Heart left ventricle (tissue), 13 donors: ENCODE measurements around the gene ARL2BP.

Experiments
- CTCF ChIP-seq, 12 donors: fragments of 200-600 bp; sonication (generic) in 4 of 12; IDR thresholded peaks; one replicate each; pipeline versions ENCODE4 v1.5.0 to v1.8.0; 2018 to 2022; ENCODE audit warnings: antibody characterized with exemption in 12 of 12, mild to moderate bottlenecking in 5 of 12
- POLR2A ChIP-seq, 2 donors: fragments of 450-650 bp; IDR thresholded peaks; one replicate each; pipeline ENCODE4 v1.6.1; 2017; ENCODE audit warnings: antibody characterized with exemption in 2 of 2, mild to moderate bottlenecking in 2 of 2, moderate library complexity in 2 of 2
- donor health status: ischemic (EF 13 %, LVEDD 7.1; RV severe dilation, severe dysfunction).
- donor health status: DM: no; HTN: yes; CAD: no.
- donor health status: DM: no; HTN: no; CAD: no.
- donor health status: ischemic (EF 25% LVEDD 6.9; RV normal size, moderate dysfunction).
- donor health status: ischemic (EF 25% LVEDD 5.7; RV mildly dilated, moderate dysfunction).
- donor health status: ischemic (EF 35%, LVEDD 5.7; RV mildly dilated, moderate dysfunction).
- donor health status: nonischemic (EF 11% LVEDD 7.7; RV severe dilation, severe dysfunction).
- donor health status: DM: yes; HTN: yes; CAD: no.
- donor health status: PGD.
- donor health status: ischemic (EF 29% LVEDD 5.4; RV normal size, mild dysfunction).
- donor health status: nonischemic (EF 23%, LVEDD 6.1; RV moderate dilation, normal function).

GRCh38 chr16:57196753-57197152, 48.3 kb upstream of the ARL2BP start:
- TF ChIP-seq CTCF (IDR thresholded peaks at IDR 0.05), result no peak
- no peak for TF ChIP-seq POLR2A (IDR thresholded peaks at IDR 0.05)
